Measurements from ENCODE around the gene MR1. TPM values are rescaled to one million over a fixed set of nuclear protein-coding genes. Genes with fewer than 3 reads are reported as not detected.
A peak's percentile ranks its signal among the peaks of the same experiment; 100 is the strongest.

Gene MR1
- total and polyA plus RNA-seq, 9 of the 15 experiments (the other 6 are each of a cell fraction or from before 2014, with no cell fraction given), result 9.7 to 21.7 (median 15.6) TPM

DNA sequence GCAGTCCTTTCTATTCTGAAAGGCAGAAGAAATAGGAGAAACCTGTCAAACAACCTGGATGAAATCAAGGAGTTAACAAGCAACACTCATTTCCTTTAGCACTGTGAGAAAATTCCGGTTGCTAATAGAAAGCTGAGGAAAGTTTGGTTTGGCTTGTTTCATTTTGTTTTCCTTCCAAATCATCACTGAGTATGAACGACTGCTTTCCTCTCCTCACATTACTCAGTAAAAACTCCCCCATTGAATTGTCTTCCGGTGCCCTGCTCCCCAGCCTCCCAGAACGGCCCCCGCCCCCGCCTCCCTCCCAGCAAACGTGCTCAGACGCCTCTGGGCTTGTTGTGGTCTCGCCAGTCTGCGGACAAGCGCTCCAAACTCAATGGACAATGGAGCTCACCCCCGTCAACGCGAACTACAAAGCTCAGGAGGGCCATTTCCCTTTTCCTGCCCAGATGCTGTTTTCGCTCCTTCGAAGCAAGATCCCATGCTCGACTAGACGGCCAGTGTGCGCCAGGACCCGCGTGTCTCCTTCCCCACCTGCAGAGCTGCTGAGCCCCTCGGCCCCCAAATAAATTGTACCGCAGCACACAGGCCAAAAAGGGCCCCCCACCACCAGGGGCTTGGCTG is 11.9 kb upstream of the MR1 start (continued):
- TF ChIP-seq, protein P1, sequence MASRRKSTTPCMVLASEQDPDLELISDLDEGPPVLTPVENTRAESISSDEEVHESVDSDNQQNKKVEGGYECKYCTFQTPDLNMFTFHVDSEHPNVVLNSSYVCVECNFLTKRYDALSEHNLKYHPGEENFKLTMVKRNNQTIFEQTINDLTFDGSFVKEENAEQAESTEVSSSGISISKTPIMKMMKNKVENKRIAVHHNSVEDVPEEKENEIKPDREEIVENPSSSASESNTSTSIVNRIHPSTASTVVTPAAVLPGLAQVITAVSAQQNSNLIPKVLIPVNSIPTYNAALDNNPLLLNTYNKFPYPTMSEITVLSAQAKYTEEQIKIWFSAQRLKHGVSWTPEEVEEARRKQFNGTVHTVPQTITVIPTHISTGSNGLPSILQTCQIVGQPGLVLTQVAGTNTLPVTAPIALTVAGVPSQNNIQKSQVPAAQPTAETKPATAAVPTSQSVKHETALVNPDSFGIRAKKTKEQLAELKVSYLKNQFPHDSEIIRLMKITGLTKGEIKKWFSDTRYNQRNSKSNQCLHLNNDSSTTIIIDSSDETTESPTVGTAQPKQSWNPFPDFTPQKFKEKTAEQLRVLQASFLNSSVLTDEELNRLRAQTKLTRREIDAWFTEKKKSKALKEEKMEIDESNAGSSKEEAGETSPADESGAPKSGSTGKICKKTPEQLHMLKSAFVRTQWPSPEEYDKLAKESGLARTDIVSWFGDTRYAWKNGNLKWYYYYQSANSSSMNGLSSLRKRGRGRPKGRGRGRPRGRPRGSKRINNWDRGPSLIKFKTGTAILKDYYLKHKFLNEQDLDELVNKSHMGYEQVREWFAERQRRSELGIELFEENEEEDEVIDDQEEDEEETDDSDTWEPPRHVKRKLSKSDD (conservative IDR thresholded peaks at IDR 0.05; ENCODE audit: low read length), result no peak
- no peak for TF ChIP-seq ARID2 (IDR thresholded peaks at IDR 0.05)
- peak; percentile 73 for TF ChIP-seq ETV1 (tag; conservative IDR thresholded peaks at IDR 0.05; ENCODE audit: low read depth)
- TF ChIP-seq, protein P2, sequence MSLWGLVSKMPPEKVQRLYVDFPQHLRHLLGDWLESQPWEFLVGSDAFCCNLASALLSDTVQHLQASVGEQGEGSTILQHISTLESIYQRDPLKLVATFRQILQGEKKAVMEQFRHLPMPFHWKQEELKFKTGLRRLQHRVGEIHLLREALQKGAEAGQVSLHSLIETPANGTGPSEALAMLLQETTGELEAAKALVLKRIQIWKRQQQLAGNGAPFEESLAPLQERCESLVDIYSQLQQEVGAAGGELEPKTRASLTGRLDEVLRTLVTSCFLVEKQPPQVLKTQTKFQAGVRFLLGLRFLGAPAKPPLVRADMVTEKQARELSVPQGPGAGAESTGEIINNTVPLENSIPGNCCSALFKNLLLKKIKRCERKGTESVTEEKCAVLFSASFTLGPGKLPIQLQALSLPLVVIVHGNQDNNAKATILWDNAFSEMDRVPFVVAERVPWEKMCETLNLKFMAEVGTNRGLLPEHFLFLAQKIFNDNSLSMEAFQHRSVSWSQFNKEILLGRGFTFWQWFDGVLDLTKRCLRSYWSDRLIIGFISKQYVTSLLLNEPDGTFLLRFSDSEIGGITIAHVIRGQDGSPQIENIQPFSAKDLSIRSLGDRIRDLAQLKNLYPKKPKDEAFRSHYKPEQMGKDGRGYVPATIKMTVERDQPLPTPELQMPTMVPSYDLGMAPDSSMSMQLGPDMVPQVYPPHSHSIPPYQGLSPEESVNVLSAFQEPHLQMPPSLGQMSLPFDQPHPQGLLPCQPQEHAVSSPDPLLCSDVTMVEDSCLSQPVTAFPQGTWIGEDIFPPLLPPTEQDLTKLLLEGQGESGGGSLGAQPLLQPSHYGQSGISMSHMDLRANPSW (CRISPR knock-in tag; IDR thresholded peaks at IDR 0.05), result no peak
- no peak; the same call in none of the 2 replicates for TF ChIP-seq STAT5A (IDR thresholded peaks at IDR 0.05; ENCODE audit: borderline replicate concordance, low read length)
- TF ChIP-seq U2AF1 (optimal IDR thresholded peaks at IDR 0.05; ENCODE audit: low read depth, low read length), result no peak
- TF ChIP-seq HLTF (IDR thresholded peaks at IDR 0.05), result no peak
- TF ChIP-seq NFRKB (IDR thresholded peaks at IDR 0.05; ENCODE audit: low read depth), result 0 out of 2 replicates have a peak, but pooled peaks have one; percentile 52
- TF ChIP-seq, protein P3, sequence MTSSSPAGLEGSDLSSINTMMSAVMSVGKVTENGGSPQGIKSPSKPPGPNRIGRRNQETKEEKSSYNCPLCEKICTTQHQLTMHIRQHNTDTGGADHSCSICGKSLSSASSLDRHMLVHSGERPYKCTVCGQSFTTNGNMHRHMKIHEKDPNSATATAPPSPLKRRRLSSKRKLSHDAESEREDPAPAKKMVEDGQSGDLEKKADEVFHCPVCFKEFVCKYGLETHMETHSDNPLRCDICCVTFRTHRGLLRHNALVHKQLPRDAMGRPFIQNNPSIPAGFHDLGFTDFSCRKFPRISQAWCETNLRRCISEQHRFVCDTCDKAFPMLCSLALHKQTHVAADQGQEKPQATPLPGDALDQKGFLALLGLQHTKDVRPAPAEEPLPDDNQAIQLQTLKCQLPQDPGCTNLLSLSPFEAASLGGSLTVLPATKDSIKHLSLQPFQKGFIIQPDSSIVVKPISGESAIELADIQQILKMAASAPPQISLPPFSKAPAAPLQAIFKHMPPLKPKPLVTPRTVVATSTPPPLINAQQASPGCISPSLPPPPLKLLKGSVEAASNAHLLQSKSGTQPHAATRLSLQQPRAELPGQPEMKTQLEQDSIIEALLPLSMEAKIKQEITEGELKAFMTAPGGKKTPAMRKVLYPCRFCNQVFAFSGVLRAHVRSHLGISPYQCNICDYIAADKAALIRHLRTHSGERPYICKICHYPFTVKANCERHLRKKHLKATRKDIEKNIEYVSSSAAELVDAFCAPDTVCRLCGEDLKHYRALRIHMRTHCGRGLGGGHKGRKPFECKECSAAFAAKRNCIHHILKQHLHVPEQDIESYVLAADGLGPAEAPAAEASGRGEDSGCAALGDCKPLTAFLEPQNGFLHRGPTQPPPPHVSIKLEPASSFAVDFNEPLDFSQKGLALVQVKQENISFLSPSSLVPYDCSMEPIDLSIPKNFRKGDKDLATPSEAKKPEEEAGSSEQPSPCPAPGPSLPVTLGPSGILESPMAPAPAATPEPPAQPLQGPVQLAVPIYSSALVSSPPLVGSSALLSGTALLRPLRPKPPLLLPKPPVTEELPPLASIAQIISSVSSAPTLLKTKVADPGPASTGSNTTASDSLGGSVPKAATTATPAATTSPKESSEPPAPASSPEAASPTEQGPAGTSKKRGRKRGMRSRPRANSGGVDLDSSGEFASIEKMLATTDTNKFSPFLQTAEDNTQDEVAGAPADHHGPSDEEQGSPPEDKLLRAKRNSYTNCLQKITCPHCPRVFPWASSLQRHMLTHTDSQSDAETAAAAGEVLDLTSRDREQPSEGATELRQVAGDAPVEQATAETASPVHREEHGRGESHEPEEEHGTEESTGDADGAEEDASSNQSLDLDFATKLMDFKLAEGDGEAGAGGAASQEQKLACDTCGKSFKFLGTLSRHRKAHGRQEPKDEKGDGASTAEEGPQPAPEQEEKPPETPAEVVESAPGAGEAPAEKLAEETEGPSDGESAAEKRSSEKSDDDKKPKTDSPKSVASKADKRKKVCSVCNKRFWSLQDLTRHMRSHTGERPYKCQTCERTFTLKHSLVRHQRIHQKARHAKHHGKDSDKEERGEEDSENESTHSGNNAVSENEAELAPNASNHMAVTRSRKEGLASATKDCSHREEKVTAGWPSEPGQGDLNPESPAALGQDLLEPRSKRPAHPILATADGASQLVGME (CRISPR knock-in tag; IDR thresholded peaks at IDR 0.05), result no peak
- no peak for TF ChIP-seq ZC3H8 (IDR thresholded peaks at IDR 0.05)
- TF ChIP-seq NCOA6 (IDR thresholded peaks at IDR 0.05), result no peak
- peak; percentile 55; the same call in 1 of the 2 replicates for TF ChIP-seq SPI1 (IDR thresholded peaks at IDR 0.05; ENCODE audit: borderline replicate concordance, low read depth, low read length)
- no peak for TF ChIP-seq ZNF507 (tag; conservative IDR thresholded peaks at IDR 0.05)
- 0 out of 2 replicates have a peak, but pooled peaks have one; percentile 40 for TF ChIP-seq ZNF766 (CRISPR knock-in tag; conservative IDR thresholded peaks at IDR 0.05)
- no peak; the same call in 1 of the 2 replicates for TF ChIP-seq RB1 (IDR thresholded peaks at IDR 0.05; ENCODE audit: low read depth)
- TF ChIP-seq NFATC3 (IDR thresholded peaks at IDR 0.05), result no peak
- no peak for TF ChIP-seq SMARCC2 (IDR thresholded peaks at IDR 0.05; ENCODE audit: low read depth)
- no peak for TF ChIP-seq SETDB1 (IDR thresholded peaks at IDR 0.05; ENCODE audit: low read length)
